ENCODE data around the gene RAC2.

- TF ChIP-seq CTCF (conservative IDR thresholded peaks at IDR 0.05; ENCODE audit: low read depth, low read length) (no peak), EZH2phosphoT487 (IDR thresholded peaks at IDR 0.05; ENCODE audit: borderline replicate concordance, low read length) (no peak)
These were observed 25.7 kb downstream of the RAC2 start for GRCh38 chr22:37218399-37218770.
